Liver (tissue), 9 donors: ENCODE data around the gene ADAM29. TPM values are rescaled to one million over a fixed set of nuclear protein-coding genes. Genes with fewer than 3 reads are reported as not detected.

Source experiments
- DNase-seq: peaks from one replicate; pipeline ENCODE4 v3.0.0-alpha.2; 2017; ENCODE audit warnings: low spot score
- H3K27ac ChIP-seq, 2 donors: one replicate each; pipeline ENCODE4 v1.7.0; 2013; ENCODE audit warnings: inconsistent platforms in 2 of 2, low read length in 2 of 2, control low read depth in 1 of 2, low read depth in 1 of 2, mild to moderate bottlenecking in 1 of 2
- H3K27me3 ChIP-seq, 4 donors: one replicate each; pipeline versions ENCODE4 v1.6.1 to v1.7.0; 2013; ENCODE audit warnings: low read length in 3 of 4, inconsistent platforms in 1 of 4, mild to moderate bottlenecking in 1 of 4, moderate library complexity in 1 of 4; ENCODE audit not compliant: control insufficient read depth in 4 of 4, insufficient read depth in 4 of 4
- H3K36me3 ChIP-seq, 4 donors: one replicate each; pipeline versions ENCODE4 v1.6.1 to v1.7.0; 2013; ENCODE audit warnings: low read length in 3 of 4, mild to moderate bottlenecking in 3 of 4, low read depth in 1 of 4, moderate library complexity in 1 of 4; ENCODE audit not compliant: control insufficient read depth in 4 of 4, insufficient read depth in 3 of 4
- H3K4me1 ChIP-seq, 4 donors: one replicate each; pipeline versions ENCODE4 v1.6.1 to v1.7.0; 2013; ENCODE audit warnings: low read length in 3 of 4, mild to moderate bottlenecking in 3 of 4, moderate library complexity in 1 of 4; ENCODE audit not compliant: control insufficient read depth in 4 of 4, insufficient read depth in 4 of 4
- H3K4me3 ChIP-seq, 3 donors: one replicate each; pipeline versions ENCODE4 v1.6.1 to v1.7.0; 2013; ENCODE audit warnings: low read length in 3 of 3, control low read depth in 1 of 3, low read depth in 1 of 3, mild to moderate bottlenecking in 1 of 3
- H3K9ac ChIP-seq, 2 donors: one replicate each; pipeline ENCODE4 v1.7.0; 2013; ENCODE audit warnings: low read length in 2 of 2, mild to moderate bottlenecking in 2 of 2, moderate library complexity in 2 of 2, control low read depth in 1 of 2, low read depth in 1 of 2
- H3K9me3 ChIP-seq, 4 donors: one replicate each; pipeline versions ENCODE4 v1.6.1 to v1.7.0; 2013; ENCODE audit warnings: low read length in 3 of 4; ENCODE audit not compliant: control insufficient read depth in 4 of 4
- EGR1 ChIP-seq, 2 donors: IDR thresholded peaks; 2 replicates each; pipeline ENCODE4 v1.6.1; 2016 to 2018; ENCODE audit warnings: antibody characterized with exemption in 2 of 2, low read depth in 2 of 2
- FOXA1 ChIP-seq: IDR thresholded peaks from 2 replicates; pipeline ENCODE4 v1.6.1; 2016; ENCODE audit warnings: antibody characterized with exemption
- FOXA2 ChIP-seq: IDR thresholded peaks from 2 replicates; pipeline ENCODE4 v1.6.1; 2016; ENCODE audit warnings: antibody characterized with exemption
- GABPA ChIP-seq, 2 donors: IDR thresholded peaks in 1 of 2; conservative IDR thresholded peaks in 1 of 2; 2 replicates each; pipeline ENCODE4 v1.6.1; 2016; ENCODE audit warnings: antibody characterized with exemption in 2 of 2, mild to moderate bottlenecking in 1 of 2, moderate library complexity in 1 of 2
- HNF4A ChIP-seq, 2 donors: conservative IDR thresholded peaks; 2 replicates each; pipeline ENCODE4 v1.6.1; 2016; ENCODE audit warnings: antibody characterized with exemption in 2 of 2, mild to moderate bottlenecking in 2 of 2
- HNF4G ChIP-seq: IDR thresholded peaks from 2 replicates; pipeline ENCODE4 v1.6.1; 2016; ENCODE audit warnings: antibody characterized with exemption
- JUND ChIP-seq, 2 donors: IDR thresholded peaks; 2 replicates each; pipeline ENCODE4 v1.6.1; 2016; ENCODE audit warnings: antibody characterized with exemption in 2 of 2
- RAD21 ChIP-seq, 2 donors: IDR thresholded peaks; 2 replicates each; pipeline ENCODE4 v1.6.1; 2016; ENCODE audit warnings: antibody characterized with exemption in 2 of 2, mild to moderate bottlenecking in 2 of 2
- RXRA ChIP-seq, 2 donors: IDR thresholded peaks; 2 replicates each; pipeline ENCODE4 v1.6.1; 2017 to 2018; ENCODE audit warnings: antibody characterized with exemption in 2 of 2, mild to moderate bottlenecking in 1 of 2
- SP1 ChIP-seq: IDR thresholded peaks from 2 replicates; pipeline ENCODE4 v1.6.1; 2018; ENCODE audit warnings: antibody characterized with exemption, mild to moderate bottlenecking
- YY1 ChIP-seq: IDR thresholded peaks from 2 replicates; pipeline ENCODE4 v1.6.1; 2016; ENCODE audit warnings: antibody characterized with exemption, mild to moderate bottlenecking
- WGBS: extraction: QIAGEN DNeasy Blood & Tissue Kit; methylation state at CpG from one replicate; pipeline ENCODE4 v1.1.7; 2013; 5-methylcytosine and 5-hydroxymethylcytosine counted together
- polyA plus RNA-seq, 2 donors: library from polyadenylated mRNA; stranded (reverse) in 1 of 2; unstranded in 1 of 2; fragments of 200-250 nt in 1 of 2; fragments of >200 nt in 1 of 2; fragmentation: Nextera tagmentation in 1 of 2; extraction: Ambion mirVana in 1 of 2; gene quantifications; one replicate each; pipeline versions ENCODE4 v1.2.1 to v1.2.3, GENCODE V29; 2013 to 2015
- total RNA-seq, 2 donors: library from RNA; depleted of rRNA; stranded (reverse); fragments of >200 nt; gene quantifications; one replicate each; pipeline ENCODE4 v1.2.3, GENCODE V29; 2014
- TF ChIP-seq, protein P1 (sequence below): IDR thresholded peaks from 2 replicates; pipeline ENCODE4 v1.6.1; 2016; ENCODE audit warnings: antibody characterized with exemption, mild to moderate bottlenecking
- TF ChIP-seq, protein P2 (sequence below): fragments of 150-350 bp; IDR thresholded peaks from 2 replicates; pipeline ENCODE4 v1.5.1; 2017; ENCODE audit warnings: improper control_type of control experiment, low read depth, low read length; ENCODE audit not compliant: missing input control
- TF ChIP-seq, protein P3 (sequence below): IDR thresholded peaks from 2 replicates; pipeline ENCODE4 v1.6.1; 2016; ENCODE audit warnings: antibody characterized with exemption
- TF ChIP-seq, protein P4 (sequence below): IDR thresholded peaks from 2 replicates; pipeline ENCODE4 v1.6.1; 2016; ENCODE audit warnings: antibody characterized with exemption
- donor health status: healthy.
- donor health status: healthy.
- donor health status: healthy.
- donor health status: healthy.
- donor health status: healthy.

ADAM29 gene
- total and polyA plus RNA-seq, 4 donors = not detected

DNA sequence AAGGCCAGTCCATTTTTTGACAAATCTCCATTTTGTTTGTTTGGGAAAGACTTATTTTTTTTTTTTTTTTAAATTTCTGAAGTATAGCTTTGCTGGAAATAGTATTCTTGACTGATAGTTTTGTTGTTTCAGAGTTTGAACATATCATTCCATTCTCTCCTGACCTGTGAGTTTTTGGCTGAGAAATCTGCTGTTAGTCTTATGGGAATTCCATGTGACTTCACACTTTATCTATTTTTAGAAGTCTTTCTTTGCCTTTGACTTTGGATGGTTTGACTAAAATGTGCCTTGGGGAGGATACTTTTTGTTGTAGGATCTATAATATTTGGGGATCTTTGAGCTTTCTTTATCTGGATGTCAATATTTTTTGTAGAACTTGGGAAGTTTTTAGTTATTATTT is 10.7 kb upstream of the ADAM29 start:
- no peaks in the 10 kb centered on the region for H3K36me3 ChIP-seq
- H3K27ac ChIP-seq = no peak overlapping the region
- peaks cover 0 to 12% (median 5%) of the 10 kb centered on the region in 4 donors for H3K9me3 ChIP-seq
- no peaks in the 10 kb centered on the region for H3K27me3 ChIP-seq
- H3K9ac ChIP-seq = no peak overlapping the region
- TF ChIP-seq JUND (IDR thresholded peaks at IDR 0.05) = no peak
- no peak for TF ChIP-seq YY1
- no peak overlapping the region for H3K4me3 ChIP-seq
- no peaks in the 10 kb centered on the region for H3K4me1 ChIP-seq
- DNase-seq = no peak

DNA sequence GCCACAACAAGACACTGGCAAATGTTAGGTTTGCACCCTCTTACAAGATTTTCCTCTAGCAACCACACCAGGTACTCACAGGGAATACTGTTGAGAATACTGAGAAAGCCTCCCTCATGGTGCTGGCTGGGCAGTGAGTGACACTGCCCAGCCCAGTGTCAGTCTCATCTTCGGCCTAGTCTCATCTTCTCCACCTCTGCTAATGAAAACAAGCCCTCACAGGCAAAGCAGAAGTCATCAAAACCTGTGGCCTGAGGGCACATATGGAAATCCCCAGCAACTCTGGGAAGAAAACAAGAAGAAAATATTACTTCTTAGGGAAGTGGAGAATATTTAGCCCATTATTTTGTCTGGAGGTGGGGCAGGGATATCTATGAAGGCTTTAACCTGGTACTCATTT is 7.9 kb upstream of the ADAM29 start:
- Histone ChIP-seq H3K36me3 (no peaks in the 10 kb centered on the region), H3K27me3 (no peaks in the 10 kb centered on the region), H3K27ac (no peak overlapping the region), H3K4me3 (no peak overlapping the region), H3K9ac (no peak overlapping the region), H3K4me1 (no peaks in the 10 kb centered on the region), H3K9me3 (peaks cover 0 to 7% (median 4%) of the 10 kb centered on the region in 4 donors)
- TF ChIP-seq GABPA (IDR thresholded peaks at IDR 0.05 in 1 of 2, conservative IDR thresholded peaks at IDR 0.05 in 1 of 2) (no peak), HNF4A (conservative IDR thresholded peaks at IDR 0.05) (no peak), FOXA1 (no peak), EGR1 (IDR thresholded peaks at IDR 0.05; ENCODE audit: low read depth in 2 of 2) (no peak), FOXA2 (no peak), RAD21 (IDR thresholded peaks at IDR 0.05) (no peak), RXRA (IDR thresholded peaks at IDR 0.05) (no peak), YY1 (no peak), HNF4G (no peak), SP1 (no peak)
- TF ChIP-seq, protein P1, sequence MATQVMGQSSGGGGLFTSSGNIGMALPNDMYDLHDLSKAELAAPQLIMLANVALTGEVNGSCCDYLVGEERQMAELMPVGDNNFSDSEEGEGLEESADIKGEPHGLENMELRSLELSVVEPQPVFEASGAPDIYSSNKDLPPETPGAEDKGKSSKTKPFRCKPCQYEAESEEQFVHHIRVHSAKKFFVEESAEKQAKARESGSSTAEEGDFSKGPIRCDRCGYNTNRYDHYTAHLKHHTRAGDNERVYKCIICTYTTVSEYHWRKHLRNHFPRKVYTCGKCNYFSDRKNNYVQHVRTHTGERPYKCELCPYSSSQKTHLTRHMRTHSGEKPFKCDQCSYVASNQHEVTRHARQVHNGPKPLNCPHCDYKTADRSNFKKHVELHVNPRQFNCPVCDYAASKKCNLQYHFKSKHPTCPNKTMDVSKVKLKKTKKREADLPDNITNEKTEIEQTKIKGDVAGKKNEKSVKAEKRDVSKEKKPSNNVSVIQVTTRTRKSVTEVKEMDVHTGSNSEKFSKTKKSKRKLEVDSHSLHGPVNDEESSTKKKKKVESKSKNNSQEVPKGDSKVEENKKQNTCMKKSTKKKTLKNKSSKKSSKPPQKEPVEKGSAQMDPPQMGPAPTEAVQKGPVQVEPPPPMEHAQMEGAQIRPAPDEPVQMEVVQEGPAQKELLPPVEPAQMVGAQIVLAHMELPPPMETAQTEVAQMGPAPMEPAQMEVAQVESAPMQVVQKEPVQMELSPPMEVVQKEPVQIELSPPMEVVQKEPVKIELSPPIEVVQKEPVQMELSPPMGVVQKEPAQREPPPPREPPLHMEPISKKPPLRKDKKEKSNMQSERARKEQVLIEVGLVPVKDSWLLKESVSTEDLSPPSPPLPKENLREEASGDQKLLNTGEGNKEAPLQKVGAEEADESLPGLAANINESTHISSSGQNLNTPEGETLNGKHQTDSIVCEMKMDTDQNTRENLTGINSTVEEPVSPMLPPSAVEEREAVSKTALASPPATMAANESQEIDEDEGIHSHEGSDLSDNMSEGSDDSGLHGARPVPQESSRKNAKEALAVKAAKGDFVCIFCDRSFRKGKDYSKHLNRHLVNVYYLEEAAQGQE = no peak
- TF ChIP-seq, protein P2, sequence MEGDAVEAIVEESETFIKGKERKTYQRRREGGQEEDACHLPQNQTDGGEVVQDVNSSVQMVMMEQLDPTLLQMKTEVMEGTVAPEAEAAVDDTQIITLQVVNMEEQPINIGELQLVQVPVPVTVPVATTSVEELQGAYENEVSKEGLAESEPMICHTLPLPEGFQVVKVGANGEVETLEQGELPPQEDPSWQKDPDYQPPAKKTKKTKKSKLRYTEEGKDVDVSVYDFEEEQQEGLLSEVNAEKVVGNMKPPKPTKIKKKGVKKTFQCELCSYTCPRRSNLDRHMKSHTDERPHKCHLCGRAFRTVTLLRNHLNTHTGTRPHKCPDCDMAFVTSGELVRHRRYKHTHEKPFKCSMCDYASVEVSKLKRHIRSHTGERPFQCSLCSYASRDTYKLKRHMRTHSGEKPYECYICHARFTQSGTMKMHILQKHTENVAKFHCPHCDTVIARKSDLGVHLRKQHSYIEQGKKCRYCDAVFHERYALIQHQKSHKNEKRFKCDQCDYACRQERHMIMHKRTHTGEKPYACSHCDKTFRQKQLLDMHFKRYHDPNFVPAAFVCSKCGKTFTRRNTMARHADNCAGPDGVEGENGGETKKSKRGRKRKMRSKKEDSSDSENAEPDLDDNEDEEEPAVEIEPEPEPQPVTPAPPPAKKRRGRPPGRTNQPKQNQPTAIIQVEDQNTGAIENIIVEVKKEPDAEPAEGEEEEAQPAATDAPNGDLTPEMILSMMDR = no peak
- TF ChIP-seq, protein P3, sequence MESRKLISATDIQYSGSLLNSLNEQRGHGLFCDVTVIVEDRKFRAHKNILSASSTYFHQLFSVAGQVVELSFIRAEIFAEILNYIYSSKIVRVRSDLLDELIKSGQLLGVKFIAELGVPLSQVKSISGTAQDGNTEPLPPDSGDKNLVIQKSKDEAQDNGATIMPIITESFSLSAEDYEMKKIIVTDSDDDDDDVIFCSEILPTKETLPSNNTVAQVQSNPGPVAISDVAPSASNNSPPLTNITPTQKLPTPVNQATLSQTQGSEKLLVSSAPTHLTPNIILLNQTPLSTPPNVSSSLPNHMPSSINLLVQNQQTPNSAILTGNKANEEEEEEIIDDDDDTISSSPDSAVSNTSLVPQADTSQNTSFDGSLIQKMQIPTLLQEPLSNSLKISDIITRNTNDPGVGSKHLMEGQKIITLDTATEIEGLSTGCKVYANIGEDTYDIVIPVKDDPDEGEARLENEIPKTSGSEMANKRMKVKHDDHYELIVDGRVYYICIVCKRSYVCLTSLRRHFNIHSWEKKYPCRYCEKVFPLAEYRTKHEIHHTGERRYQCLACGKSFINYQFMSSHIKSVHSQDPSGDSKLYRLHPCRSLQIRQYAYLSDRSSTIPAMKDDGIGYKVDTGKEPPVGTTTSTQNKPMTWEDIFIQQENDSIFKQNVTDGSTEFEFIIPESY = no peak
- TF ChIP-seq, protein P4, sequence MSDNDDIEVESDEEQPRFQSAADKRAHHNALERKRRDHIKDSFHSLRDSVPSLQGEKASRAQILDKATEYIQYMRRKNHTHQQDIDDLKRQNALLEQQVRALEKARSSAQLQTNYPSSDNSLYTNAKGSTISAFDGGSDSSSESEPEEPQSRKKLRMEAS = no peak
- no peak for DNase-seq
- WGBS = 59% methylated on average over 1 of the region's 1 CpG
